ENCODE results near the gene SNAP25. TPM values are rescaled to one million over a fixed set of nuclear protein-coding genes. Genes with fewer than 3 reads are reported as not detected.

The SNAP25 gene
- total RNA-seq, 1 donor from 2014 or later: 0.22 TPM

GRCh38 chr20:10253780-10254179, 35.1 kb downstream of the SNAP25 start:
- Histone ChIP-seq H3K27ac (replicated peaks) (no peak overlapping the region), H3K9me3 (replicated peaks) (no peaks in the 10 kb centered on the region), H3K36me3 (no peaks in the 10 kb centered on the region), H3K4me1 (no peaks in the 10 kb centered on the region), H3K27me3 (ENCODE audit: low read depth) (peaks cover 7% of the 10 kb centered on the region), H3K4me3 (no peak overlapping the region)
- no peak for TF ChIP-seq CTCF (IDR thresholded peaks at IDR 0.05; ENCODE audit: borderline replicate concordance)
- DNase-seq: no peak
- intact Hi-C loops (cut with micrococcal nuclease): no loop called here

GRCh38 chr20:10255846-10256245, 37.2 kb downstream of the SNAP25 start:
- H3K9me3 ChIP-seq (replicated peaks): no peaks in the 10 kb centered on the region
- no peaks in the 10 kb centered on the region for H3K4me1 ChIP-seq
- H3K4me3 ChIP-seq: no peak overlapping the region
- H3K27me3 ChIP-seq (ENCODE audit: low read depth): peaks cover 7% of the 10 kb centered on the region
- no peaks in the 10 kb centered on the region for H3K36me3 ChIP-seq
- no peak overlapping the region for H3K27ac ChIP-seq (replicated peaks)
- DNase-seq: no peak
- TF ChIP-seq CTCF (IDR thresholded peaks at IDR 0.05; ENCODE audit: borderline replicate concordance): no peak
- intact Hi-C loops (cut with micrococcal nuclease): no loop called here

GRCh38 chr20:10259166-10259565, 40.5 kb downstream of the SNAP25 start:
- TF ChIP-seq CTCF (IDR thresholded peaks at IDR 0.05; ENCODE audit: borderline replicate concordance): no peak
- Histone ChIP-seq H3K36me3 (no peaks in the 10 kb centered on the region), H3K27ac (replicated peaks) (no peak overlapping the region), H3K4me3 (no peak overlapping the region), H3K9me3 (replicated peaks) (no peaks in the 10 kb centered on the region), H3K4me1 (no peaks in the 10 kb centered on the region), H3K27me3 (ENCODE audit: low read depth) (peaks cover 6% of the 10 kb centered on the region)
- intact Hi-C loops (cut with micrococcal nuclease): no loop called here
- no peak for DNase-seq

GRCh38 chr20:10260316-10260715, 41.7 kb downstream of the SNAP25 start:
- H3K27me3 ChIP-seq (ENCODE audit: low read depth): no peaks in the 10 kb centered on the region
- no peak for TF ChIP-seq CTCF (IDR thresholded peaks at IDR 0.05; ENCODE audit: borderline replicate concordance)
- no peak overlapping the region for H3K4me3 ChIP-seq
- H3K36me3 ChIP-seq: no peaks in the 10 kb centered on the region
- H3K27ac ChIP-seq (replicated peaks): no peak overlapping the region
- H3K9me3 ChIP-seq (replicated peaks): no peaks in the 10 kb centered on the region
- no peak for DNase-seq
- intact Hi-C loops (cut with micrococcal nuclease): no loop called here
- no peaks in the 10 kb centered on the region for H3K4me1 ChIP-seq

GRCh38 chr20:10261702-10262101, 43.1 kb downstream of the SNAP25 start:
- intact Hi-C loops (cut with micrococcal nuclease): no loop called here
- DNase-seq: no peak
- no peak for TF ChIP-seq CTCF (IDR thresholded peaks at IDR 0.05; ENCODE audit: borderline replicate concordance)
- Histone ChIP-seq H3K4me1 (no peaks in the 10 kb centered on the region), H3K9me3 (replicated peaks) (no peaks in the 10 kb centered on the region), H3K4me3 (no peak overlapping the region), H3K36me3 (no peaks in the 10 kb centered on the region), H3K27ac (replicated peaks) (no peak overlapping the region), H3K27me3 (ENCODE audit: low read depth) (no peaks in the 10 kb centered on the region)

Measured in left ventricle myocardium inferior (tissue), 1 donor.